Pons (tissue), 1 donor: ENCODE data around the gene CFC1B.
"Not testable (repeated sequence)": the region's sequence is repeated elsewhere in the genome, so short reads cannot be mapped to it uniquely, and the experiment has no call there.

ENCODE experiments used
- DNase-seq: peaks from one replicate; pipeline ENCODE4 v3.0.0-alpha.2; 2016; ENCODE audit warnings: low spot score

Gene CFC1B

DNA sequence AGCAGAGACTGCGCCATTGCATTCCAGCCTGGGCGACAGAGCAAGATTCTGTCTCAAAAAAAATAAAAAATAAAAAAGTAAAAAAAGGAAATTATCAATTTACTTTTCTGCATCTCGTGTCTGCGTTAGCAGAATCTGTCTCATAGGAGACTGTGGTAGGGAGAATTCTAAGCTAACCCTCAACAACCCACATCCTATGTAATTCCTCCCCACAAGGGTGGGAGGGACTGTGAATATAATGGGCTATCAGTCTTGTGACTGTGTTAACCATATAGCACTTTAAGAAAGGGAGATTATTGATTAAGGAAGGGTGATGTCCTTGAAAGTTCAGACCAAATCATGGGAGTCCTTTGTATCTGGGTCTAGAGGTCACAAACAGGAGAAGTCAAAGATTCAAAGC is 45.1 kb downstream of the CFC1B start:
- not testable (repeated sequence) for DNase-seq

GRCh38 chr2:130571929-130572328 is 50.9 kb downstream of the CFC1B start:
- not testable (repeated sequence) for DNase-seq

- DNase-seq: not testable (repeated sequence)
Measured at GRCh38 chr2:130574230-130574629, 53.2 kb downstream of the CFC1B start.

- not testable (repeated sequence) for DNase-seq
Measured at GRCh38 chr2:130576209-130576784, 55.3 kb downstream of the CFC1B start.

- not testable (repeated sequence) for DNase-seq
Measured at GRCh38 chr2:130577559-130577958, 56.5 kb downstream of the CFC1B start.
